ENCODE measurements around the gene JAK1. TPM values are rescaled to one million over a fixed set of nuclear protein-coding genes. Genes with fewer than 3 reads are reported as not detected.

Gene JAK1
- total RNA-seq, 4 donors from 2014 or later: 102 to 165 (median 120) TPM

DNA sequence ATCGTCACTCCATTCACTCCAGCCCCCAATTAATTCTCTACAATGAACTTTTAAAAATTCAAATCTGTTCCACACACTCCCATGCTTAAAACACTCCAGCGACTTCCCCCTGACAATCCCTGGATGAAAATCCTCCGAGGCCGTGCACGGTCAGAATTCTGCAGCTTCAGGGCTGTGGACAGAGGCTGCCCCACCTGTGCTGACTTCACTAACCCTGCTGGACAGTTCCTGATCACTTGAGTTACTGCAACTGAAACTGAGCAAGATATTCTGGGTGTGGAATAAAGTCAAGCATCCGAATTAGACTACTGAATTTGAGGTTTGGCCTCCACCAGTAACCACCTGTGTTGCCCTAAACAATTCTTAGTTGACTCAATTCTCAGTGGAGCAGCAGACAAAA is 1.0 kb upstream of the JAK1 start:
- peak; percentile 47 to 59 for DNase-seq
- no peaks in the 10 kb centered on the region for H3K9me3 ChIP-seq
- intact Hi-C loops (cut with DNase I): loop anchor here (5.0 to 10.0 kb wide), 2 partner anchors 73 to 100 kb away; no protein-coding TSS in a partner anchor
- no peaks in the 10 kb centered on the region for H3K36me3 ChIP-seq
- peak overlapping the region in 1 of 3 donors; percentile 97 for H3K4me3 ChIP-seq (replicated peaks in 1 of 3)
- peaks cover 6 to 18% of the 10 kb centered on the region in 2 donors for H3K4me1 ChIP-seq
- H3K27me3 ChIP-seq: no peaks in the 10 kb centered on the region
- WGBS, 2 donors: 34 to 41% methylated on average over 6 of the region's 6 CpGs
- no peak for TF ChIP-seq POLR2A (IDR thresholded peaks at IDR 0.05)
- TF ChIP-seq, protein P1, sequence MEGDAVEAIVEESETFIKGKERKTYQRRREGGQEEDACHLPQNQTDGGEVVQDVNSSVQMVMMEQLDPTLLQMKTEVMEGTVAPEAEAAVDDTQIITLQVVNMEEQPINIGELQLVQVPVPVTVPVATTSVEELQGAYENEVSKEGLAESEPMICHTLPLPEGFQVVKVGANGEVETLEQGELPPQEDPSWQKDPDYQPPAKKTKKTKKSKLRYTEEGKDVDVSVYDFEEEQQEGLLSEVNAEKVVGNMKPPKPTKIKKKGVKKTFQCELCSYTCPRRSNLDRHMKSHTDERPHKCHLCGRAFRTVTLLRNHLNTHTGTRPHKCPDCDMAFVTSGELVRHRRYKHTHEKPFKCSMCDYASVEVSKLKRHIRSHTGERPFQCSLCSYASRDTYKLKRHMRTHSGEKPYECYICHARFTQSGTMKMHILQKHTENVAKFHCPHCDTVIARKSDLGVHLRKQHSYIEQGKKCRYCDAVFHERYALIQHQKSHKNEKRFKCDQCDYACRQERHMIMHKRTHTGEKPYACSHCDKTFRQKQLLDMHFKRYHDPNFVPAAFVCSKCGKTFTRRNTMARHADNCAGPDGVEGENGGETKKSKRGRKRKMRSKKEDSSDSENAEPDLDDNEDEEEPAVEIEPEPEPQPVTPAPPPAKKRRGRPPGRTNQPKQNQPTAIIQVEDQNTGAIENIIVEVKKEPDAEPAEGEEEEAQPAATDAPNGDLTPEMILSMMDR (IDR thresholded peaks at IDR 0.05): no peak
- peak overlapping the region in 1 of 3 donors; percentile 86 for H3K27ac ChIP-seq

DNA sequence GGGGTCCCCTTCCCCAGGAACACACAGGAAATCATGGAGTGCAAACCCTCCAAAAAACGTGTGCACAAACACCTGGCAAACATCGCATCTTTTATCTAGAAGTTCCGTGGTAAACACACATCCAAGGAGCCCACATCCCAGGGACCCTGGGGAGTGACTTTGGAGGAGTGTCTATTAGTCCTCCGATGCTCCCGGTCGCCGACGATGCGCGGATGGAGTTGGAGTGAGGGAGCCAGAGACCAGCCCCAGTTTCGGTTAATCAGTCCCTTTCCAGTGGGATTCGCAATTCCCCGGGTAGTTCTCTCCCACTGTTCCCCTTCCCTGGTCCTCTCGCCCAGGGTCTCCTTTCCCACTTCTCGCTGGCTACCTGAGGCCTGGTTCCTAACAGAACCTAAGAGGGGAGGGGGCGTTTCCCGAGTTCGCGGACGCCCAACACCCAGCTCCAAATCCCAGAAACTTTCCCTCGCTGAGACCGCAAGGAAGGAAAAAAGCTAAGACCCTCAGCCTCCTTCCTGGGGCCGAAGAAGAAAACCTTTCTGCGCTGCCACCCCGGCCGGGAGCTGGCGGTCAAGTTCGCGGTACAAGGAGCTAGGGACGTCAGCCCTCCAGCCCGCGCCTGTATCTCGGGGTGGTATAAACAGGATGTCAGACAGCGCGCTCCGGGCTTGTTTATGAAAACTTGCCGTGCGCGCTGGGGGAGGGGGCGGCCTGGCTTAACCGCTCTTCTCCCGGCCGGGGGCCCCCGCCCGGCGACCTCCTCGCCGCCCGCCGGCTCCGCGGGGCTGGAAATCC is 787 bp downstream of the JAK1 start:
- Histone ChIP-seq H3K27me3 (no peaks in the 10 kb centered on the region), H3K4me3 (replicated peaks in 1 of 3) (peak overlapping the region; percentile 60 to 97 (median 80)), H3K27ac (peak overlapping the region; percentile 85 to 95 (median 95)), H3K9me3 (no peaks in the 10 kb centered on the region), H3K4me1 (peaks cover 6 to 18% of the 10 kb centered on the region in 2 donors), H3K36me3 (no peaks in the 10 kb centered on the region)
- intact Hi-C loops (cut with DNase I): loop anchor here (5.0 to 10.0 kb wide), 2 partner anchors 71 to 102 kb away; no protein-coding TSS in a partner anchor
- WGBS, 2 donors: 2% methylated on average over 33 to 41 of the region's 52 CpGs
- DNase-seq: peak; percentile 70
- TF ChIP-seq, protein P1 (IDR thresholded peaks at IDR 0.05): no peak
- no peak for TF ChIP-seq POLR2A (IDR thresholded peaks at IDR 0.05)

DNA sequence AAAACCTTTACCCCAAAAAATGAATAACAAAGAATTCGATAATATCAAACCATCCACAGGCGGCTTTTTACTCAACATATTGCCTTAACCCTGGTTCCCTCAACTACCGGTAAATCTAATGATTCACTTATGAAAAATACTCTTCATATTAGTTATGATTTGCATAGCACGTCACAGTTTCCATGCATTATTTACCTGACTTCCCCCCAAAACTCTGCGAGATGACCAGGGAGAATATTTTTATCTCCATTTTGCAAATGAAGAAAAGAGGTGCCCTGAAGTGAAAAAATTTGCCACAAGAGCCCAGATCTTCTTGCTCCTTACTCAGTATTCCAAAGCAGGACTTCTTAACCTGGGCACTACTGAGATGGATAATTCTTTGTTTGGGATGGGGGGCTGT is 2.9 kb downstream of the JAK1 start:
- WGBS, 2 donors: 94 to 96% methylated on average over 5 of the region's 5 CpGs
- intact Hi-C loops (cut with DNase I): loop anchor here (10.0 kb wide), 1 partner anchor 69 kb away; no protein-coding TSS in a partner anchor
- TF ChIP-seq, protein P1 (IDR thresholded peaks at IDR 0.05): no peak
- no peak for TF ChIP-seq POLR2A (IDR thresholded peaks at IDR 0.05)
- no peaks in the 10 kb centered on the region for H3K36me3 ChIP-seq
- H3K9me3 ChIP-seq: no peaks in the 10 kb centered on the region
- H3K27ac ChIP-seq: no peak overlapping the region
- peaks cover 6 to 18% of the 10 kb centered on the region in 2 donors for H3K4me1 ChIP-seq
- no peaks in the 10 kb centered on the region for H3K27me3 ChIP-seq
- H3K4me3 ChIP-seq (replicated peaks in 1 of 3): no peak overlapping the region
- no peak for DNase-seq

DNA sequence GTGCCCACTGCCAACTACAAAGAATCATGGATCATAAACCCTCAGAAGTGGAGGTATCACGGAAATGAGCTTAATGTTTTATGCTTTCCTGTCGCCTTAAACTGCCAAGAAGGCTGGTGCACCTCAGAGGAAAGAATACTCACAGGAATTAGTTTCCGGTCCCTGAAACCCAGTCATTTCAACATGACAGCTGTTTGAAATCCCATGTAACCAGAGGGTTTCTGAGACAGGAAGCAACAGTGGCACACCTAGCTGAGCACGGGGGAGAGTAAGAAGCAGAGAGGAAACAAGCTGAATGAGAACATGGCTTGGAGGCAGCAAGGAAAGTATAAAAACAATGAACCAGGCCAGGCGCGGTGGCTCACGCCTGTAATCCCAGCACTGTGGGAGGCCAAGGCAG is 3.9 kb downstream of the JAK1 start:
- Histone ChIP-seq H3K27ac (no peak overlapping the region), H3K4me1 (peaks cover 6 to 18% of the 10 kb centered on the region in 2 donors), H3K36me3 (no peaks in the 10 kb centered on the region), H3K4me3 (replicated peaks in 1 of 3) (no peak overlapping the region), H3K9me3 (no peaks in the 10 kb centered on the region), H3K27me3 (no peaks in the 10 kb centered on the region)
- 60 to 67% methylated on average over 7 of the region's 7 CpGs for WGBS, 2 donors
- no peak for DNase-seq
- intact Hi-C loops (cut with DNase I): loop anchor here (10.0 kb wide), 1 partner anchor 68 kb away; no protein-coding TSS in a partner anchor
- TF ChIP-seq, protein P1 (IDR thresholded peaks at IDR 0.05): no peak
- TF ChIP-seq POLR2A (IDR thresholded peaks at IDR 0.05): no peak

DNA sequence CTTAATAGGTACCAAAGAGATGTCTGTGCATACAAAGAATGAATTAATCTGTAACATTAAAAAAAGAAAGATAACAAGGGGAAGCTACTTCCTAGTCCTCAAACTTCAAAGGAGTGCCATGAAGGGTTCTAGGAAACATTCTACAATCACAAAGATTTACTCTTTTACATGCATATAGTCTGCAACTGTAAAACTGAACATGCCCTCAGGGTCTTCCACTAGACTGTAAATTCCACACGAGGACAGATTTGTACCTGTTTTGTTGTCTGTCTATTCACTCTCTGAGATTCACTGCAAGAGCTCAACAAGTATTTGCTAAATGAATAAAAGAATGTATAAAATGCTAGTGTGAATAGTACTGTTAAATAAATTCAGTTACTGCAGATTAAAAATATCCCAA is 4.4 kb downstream of the JAK1 start:
- DNase-seq: no peak
- WGBS, 2 donors: 83 to 84% methylated on average over 1 of the region's 1 CpG
- Histone ChIP-seq H3K27ac (no peak overlapping the region), H3K9me3 (no peaks in the 10 kb centered on the region), H3K4me1 (peaks cover 11 to 17% of the 10 kb centered on the region in 2 donors), H3K36me3 (no peaks in the 10 kb centered on the region), H3K27me3 (no peaks in the 10 kb centered on the region), H3K4me3 (replicated peaks in 1 of 3) (no peak overlapping the region)
- intact Hi-C loops (cut with DNase I): loop anchor here (10.0 kb wide), 1 partner anchor 67 kb away; no protein-coding TSS in a partner anchor
- TF ChIP-seq POLR2A (IDR thresholded peaks at IDR 0.05): no peak
- TF ChIP-seq, protein P1 (IDR thresholded peaks at IDR 0.05): no peak
